Stimulated activated CD4-positive, alpha-beta T cell treated with anti-CD3 and anti-CD28 coated beads, Interleukin-1b, Interleukin-23, amount 100 ng/mL, for 1 hour (primary cell): Measurements from ENCODE around the gene WDR13.
A peak's percentile ranks its signal among the peaks of the same experiment; 100 is the strongest.
"Not testable (repeated sequence)": the region's sequence is repeated elsewhere in the genome, so short reads cannot be mapped to it uniquely, and the experiment has no call there.

Experiments used
- DNase-seq, 2 donors: peaks; one replicate each; pipeline ENCODE4 v3.0.0-alpha.2; 2020; ENCODE audit warnings: low read depth in 2 of 2

The WDR13 gene

DNA sequence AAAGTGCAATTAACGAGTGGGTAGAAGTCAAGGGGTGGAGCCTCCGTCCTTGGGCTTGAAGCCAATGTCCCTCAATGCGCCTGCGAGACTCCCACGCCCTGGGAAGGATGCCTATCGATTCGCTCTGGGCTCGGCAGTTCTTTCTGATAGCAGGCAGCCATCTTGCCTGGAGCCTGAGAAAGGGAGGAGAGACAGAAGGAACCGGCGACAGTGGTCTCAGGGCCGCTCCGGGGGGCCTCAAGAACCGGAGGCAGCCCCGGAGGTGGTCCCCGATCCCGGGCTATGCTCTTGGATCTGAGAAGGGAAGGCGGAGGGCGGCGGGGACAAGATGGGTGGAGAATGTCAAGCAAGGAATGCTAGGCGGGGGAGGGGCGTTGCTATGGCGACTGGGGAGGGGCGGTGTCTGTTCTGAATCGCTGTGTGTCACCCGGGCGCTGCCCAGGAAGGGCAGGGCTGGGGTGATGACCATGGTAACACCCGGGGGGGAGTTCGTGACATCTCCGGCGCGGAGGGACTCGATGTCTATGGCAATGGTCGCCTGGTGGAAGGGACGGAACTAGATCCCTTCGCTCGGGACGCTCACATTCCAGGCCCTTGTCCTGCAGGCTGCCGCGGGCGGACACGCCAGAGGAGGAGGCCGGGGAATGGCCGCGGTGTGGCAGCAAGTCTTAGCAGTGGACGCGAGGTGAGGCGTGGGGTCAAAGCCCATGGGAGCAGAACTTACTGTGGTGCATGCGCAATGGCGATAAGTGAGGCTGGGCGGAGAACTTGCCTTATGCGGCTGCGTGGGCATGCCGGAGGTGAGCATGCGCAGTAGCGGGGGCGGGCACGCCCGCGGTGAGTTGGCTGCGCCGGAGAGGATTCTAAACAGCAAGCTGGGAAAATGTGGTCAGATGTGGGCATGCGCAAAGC is at the start of gene WDR13:
WDR13 (plus strand) TSS at position 140 of the 912 bp plus-strand sequence; CDS start at position 645, 505 bp downstream.
- peak; percentile 71 to 83 for DNase-seq

- DNase-seq, result no peak
These were observed 48.4 kb upstream of the WDR13 start for GRCh38 chrX:48548871-48549270.

GRCh38 chrX:48555731-48556325 is 41.5 kb upstream of the WDR13 start:
- not testable (repeated sequence) for DNase-seq

GRCh38 chrX:48558271-48558670 is 39.0 kb upstream of the WDR13 start:
- DNase-seq, result no peak

DNA sequence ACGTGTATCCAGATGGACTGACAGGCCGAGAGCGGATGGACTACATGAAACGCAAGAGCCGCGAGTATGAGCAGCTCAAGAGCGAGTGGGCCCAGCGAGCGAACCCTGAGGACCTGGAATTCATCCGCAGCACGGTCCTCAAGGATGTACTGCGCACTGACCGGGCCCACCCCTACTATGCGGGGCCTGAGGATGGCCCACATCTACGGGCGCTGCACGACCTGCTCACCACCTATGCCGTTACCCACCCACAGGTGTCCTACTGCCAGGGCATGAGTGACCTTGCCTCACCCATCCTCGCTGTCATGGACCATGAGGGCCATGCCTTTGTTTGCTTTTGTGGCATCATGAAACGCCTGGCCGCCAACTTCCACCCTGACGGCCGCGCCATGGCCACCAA is 37.7 kb upstream of the WDR13 start:
- no peak for DNase-seq

GRCh38 chrX:48560056-48560455 is 37.2 kb upstream of the WDR13 start:
- DNase-seq, result no peak

GRCh38 chrX:48560681-48561080 is 36.6 kb upstream of the WDR13 start:
- no peak for DNase-seq

- DNase-seq, result no peak
These were observed 27.3 kb upstream of the WDR13 start for GRCh38 chrX:48569958-48570357.

DNA sequence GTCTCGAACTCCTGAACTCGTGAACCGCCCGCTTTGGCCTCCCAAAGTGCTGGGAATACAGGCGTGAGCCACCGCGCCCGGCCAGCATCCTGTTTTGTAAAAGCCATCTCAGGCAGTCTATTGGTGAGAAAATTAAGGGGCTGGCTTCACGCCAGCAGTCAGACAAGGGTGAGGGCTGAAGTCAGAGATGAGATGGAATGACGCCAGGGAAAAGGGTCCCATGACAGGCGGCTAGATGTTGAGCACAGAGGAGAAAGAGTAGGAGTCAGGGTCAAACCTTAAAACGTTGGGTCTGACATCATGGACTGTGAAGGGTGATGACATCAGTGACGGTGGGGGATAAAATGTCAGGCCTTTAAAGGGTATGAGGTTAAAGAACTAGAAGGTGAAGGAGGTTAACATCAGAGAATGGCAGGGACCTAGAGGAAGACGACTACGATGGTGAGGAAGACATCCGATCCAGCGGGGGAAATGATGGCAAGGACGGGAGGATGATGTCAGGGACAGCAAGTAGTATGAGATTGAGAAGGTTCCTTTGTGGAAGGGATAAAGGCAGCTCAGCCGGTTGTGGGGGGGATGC is 23.5 kb upstream of the WDR13 start:
- DNase-seq, result peak in 1 of 2 donors; percentile 3

DNA sequence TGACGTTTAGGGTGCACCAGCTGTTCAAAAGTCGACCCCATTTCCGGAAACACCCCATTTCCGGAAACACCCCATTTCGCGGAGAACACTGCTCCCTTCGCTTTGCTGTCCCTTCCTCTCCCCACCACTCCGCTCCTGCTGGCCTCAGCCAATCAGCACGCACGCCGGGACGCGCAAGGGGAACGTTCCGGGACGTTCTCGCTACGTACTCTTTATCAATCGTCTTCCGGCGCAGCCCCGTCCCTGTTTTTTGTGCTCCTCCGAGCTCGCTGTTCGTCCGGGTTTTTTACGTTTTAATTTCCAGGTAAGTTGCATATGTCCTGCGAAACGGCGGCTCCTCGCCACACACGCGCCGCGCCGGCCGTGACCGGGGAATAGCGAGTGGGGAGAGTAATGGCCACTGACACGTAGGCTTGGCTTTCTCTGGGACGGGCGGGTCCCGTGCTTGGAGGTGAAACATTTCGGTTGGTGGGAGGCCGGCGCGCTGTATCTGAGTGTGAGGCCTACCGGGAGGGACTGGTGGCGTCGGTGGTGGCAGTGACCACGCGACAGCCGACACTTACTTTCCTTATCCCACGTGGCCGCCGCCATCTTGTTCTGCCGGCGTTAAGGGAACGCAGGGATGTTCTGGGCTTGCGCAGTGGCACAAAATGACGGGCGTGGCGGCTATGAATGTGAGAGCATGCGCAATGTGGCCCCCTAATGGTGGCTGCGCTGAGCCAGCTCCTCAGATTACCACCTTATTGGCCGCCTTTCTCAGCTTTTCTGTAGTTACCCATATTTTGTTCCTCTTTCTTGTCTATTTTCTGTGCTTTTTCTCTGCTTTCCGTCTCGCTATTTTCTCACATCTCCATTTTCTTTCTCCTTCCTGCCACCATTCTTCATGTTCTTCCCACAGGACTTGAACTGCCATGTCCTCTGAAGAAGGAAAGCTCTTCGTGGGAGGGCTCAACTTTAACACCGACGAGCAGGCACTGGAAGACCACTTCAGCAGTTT is 22.7 kb upstream of the WDR13 start, which contains the start of gene RBM3:
RBM3 (plus strand) TSS at position 215 of the 997 bp plus-strand sequence; CDS start at position 912, 697 bp downstream.
- DNase-seq, result peak; percentile 68 to 77

DNA sequence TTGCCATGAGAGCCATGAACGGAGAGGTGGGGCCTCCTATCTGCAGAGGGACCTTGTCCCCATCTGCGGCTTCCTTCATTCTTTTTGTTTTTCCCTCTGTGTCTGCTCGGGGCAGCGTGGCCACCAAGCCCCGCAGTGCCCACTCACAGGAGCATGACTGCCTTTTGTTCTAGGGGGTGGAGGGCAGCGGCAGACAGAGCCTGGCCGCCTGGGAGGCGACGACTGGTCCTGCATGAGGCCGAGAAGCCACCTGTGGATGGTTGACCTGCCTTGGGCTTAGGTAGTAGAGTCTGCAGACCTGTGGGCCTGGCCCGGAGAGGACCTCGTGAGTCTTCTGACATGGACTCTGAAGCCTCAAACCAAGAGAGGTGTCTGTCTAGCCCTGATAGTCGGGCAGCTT is 21.6 kb upstream of the WDR13 start:
- no peak for DNase-seq

DNA sequence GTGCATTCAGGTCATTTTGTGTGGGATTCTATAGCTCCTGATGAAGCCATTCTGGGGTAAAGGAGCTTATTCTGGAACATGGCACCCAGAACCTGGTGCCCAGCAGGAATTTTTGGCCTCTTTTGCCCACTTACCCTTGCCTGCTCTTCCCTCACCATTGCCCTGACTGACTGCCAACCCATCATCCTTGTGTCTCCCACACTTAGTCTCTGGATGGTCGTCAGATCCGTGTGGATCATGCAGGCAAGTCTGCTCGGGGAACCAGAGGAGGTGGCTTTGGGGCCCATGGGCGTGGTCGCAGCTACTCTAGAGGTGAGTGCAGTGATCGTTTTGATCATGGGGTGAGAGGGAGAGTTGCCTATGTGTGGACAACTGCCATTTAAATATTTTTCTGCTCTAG is 21.2 kb upstream of the WDR13 start:
- no peak for DNase-seq

GRCh38 chrX:48578661-48579128 is 18.6 kb upstream of the WDR13 start:
- DNase-seq, result no peak

DNA sequence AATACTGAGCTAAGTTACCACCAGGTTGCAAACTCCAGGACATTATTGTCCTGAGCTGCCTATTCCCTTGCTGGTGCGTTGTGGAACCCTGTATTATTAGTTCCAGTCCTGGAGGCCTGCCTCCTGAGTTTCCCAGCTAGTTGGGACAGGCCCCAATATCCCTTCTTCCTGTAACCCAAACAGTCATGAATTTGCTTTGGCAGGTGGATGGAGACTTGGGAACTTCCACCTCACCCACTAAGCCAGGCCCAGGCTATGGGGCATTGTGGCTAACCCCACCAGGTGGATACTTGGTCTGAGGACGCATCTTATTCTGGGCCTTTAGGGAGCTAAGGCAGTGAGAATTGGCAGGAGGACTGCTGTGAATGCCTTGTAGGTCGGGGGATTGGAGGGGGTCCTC is 18.0 kb upstream of the WDR13 start:
- no peak for DNase-seq

DNA sequence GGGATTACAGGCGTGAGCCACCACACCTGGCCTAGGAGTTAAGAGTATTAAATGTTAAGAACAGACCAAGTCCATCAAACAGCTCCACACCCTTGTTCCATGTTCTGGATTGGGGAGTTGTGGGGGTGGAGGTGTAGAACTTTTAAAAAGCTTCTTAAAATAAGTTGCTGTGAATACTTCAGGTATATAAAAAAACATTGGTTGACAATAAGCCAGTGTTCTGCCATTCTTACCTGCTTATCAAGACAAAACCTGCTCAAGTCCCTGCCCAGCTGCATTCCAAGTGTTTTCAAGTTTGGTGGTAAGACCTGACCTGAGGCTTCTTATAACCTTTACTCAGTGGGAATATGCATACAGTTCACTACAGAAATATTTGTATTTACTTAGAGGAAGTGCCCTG is 16.6 kb upstream of the WDR13 start:
- DNase-seq, result no peak

GRCh38 chrX:48584698-48585097 is 12.6 kb upstream of the WDR13 start:
- DNase-seq, result no peak

DNA sequence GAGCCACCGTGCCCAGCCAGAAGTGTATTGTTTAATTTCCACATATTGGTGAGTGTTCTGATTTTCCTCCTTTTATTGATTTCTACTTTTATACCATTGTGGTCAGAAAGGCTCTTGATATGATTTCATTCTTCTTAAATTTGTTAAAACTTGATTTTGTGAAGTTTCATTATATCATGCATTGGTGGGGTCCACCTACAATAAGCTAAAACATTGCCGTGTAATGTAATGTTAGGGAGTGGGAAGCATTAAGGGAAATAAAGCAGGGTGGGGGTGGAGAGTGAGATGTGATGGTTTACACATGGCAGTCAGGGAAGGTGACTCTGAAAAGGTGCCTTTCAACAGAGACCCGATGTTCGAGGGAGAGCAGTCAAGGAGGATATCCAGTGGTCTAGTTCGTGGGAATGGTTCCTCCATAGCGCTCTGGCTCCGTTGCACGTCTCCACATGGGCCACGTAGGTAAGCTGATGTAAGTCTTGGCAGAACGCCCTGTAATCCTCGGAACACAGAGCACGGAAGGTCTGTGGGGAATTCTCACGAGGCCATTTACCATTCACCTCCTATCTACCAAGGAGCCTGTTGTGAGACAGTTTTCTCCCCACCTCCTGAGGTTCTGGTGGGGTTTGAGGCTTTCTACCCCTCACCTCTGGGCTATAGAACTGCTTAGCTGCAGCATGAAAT is 7.7 kb upstream of the WDR13 start:
- no peak for DNase-seq

- no peak for DNase-seq
These were observed 6.8 kb upstream of the WDR13 start for GRCh38 chrX:48590203-48591103.

- DNase-seq, result no peak
These were observed 6.0 kb upstream of the WDR13 start for GRCh38 chrX:48591255-48591791.
